ENCODE results near the gene ELAVL3.

ELAVL3 gene

GRCh38 chr19:11480715-11481533 is at the start of gene ELAVL3:
Gene ELAVL3 (minus strand): TSS chr19:11481046. CDS start chr19:11480608, 438 bp downstream.
- DNase-seq (ENCODE audit: insufficient read length, low spot score) (no peak), FAIRE-seq (no peak)

- FAIRE-seq (no peak), DNase-seq (ENCODE audit: insufficient read length, low spot score) (no peak)
Measured at GRCh38 chr19:11530432-11530831, 49.6 kb upstream of the ELAVL3 start.

- no peak for FAIRE-seq
- DNase-seq (ENCODE audit: insufficient read length, low spot score), result peak; percentile 98
Measured at GRCh38 chr19:11528551-11529341, 47.9 kb upstream of the ELAVL3 start, which contains the start of gene ECSIT. Gene ECSIT (minus strand): TSS chr19:11529134. CDS start chr19:11519170, 9,964 bp downstream.

GRCh38 chr19:11519138-11519537 is 38.3 kb upstream of the ELAVL3 start:
- DNase-seq (ENCODE audit: insufficient read length, low spot score) (no peak), FAIRE-seq (no peak)

GRCh38 chr19:11513946-11514345 is 33.1 kb upstream of the ELAVL3 start:
- FAIRE-seq (no peak), DNase-seq (ENCODE audit: insufficient read length, low spot score) (no peak)

GRCh38 chr19:11510444-11510843 is 29.6 kb upstream of the ELAVL3 start:
- no peak for FAIRE-seq
- DNase-seq (ENCODE audit: insufficient read length, low spot score), result no peak

GRCh38 chr19:11507370-11508078 is 26.7 kb upstream of the ELAVL3 start:
- FAIRE-seq, result no peak
- DNase-seq (ENCODE audit: insufficient read length, low spot score), result no peak

GRCh38 chr19:11506967-11507366 is 26.1 kb upstream of the ELAVL3 start:
- FAIRE-seq, result peak; percentile 13
- no peak for DNase-seq (ENCODE audit: insufficient read length, low spot score)

GRCh38 chr19:11506101-11506555 is 25.3 kb upstream of the ELAVL3 start:
- FAIRE-seq, result no peak

GRCh38 chr19:11505504-11506100 is 24.8 kb upstream of the ELAVL3 start, which contains the start of gene ZNF653:
Gene ZNF653 (minus strand): TSS chr19:11505839. CDS start chr19:11505786, 53 bp downstream.
- DNase-seq (ENCODE audit: insufficient read length, low spot score), result peak; percentile 97
- peak; percentile 88 for FAIRE-seq

More at GRCh38 chr19:11506101-11506555, 25.3 kb upstream of the ELAVL3 start:
- no peak for DNase-seq (ENCODE audit: insufficient read length, low spot score)

GRCh38 chr19:11505032-11505503 is 24.2 kb upstream of the ELAVL3 start:
- peak; percentile 82 for FAIRE-seq
- DNase-seq (ENCODE audit: insufficient read length, low spot score), result peak; percentile 95

GRCh38 chr19:11504502-11505031 is 23.7 kb upstream of the ELAVL3 start:
- no peak for FAIRE-seq

GRCh38 chr19:11499890-11500420 is 19.1 kb upstream of the ELAVL3 start:
- no peak for DNase-seq (ENCODE audit: insufficient read length, low spot score)
- no peak for FAIRE-seq

More at GRCh38 chr19:11504502-11505031, 23.7 kb upstream of the ELAVL3 start:
- DNase-seq (ENCODE audit: insufficient read length, low spot score), result no peak

- DNase-seq (ENCODE audit: insufficient read length, low spot score) (no peak), FAIRE-seq (no peak)
Measured at GRCh38 chr19:11499220-11499726, 18.4 kb upstream of the ELAVL3 start.

GRCh38 chr19:11496391-11497163 is 15.7 kb upstream of the ELAVL3 start:
- FAIRE-seq (peak; percentile 85), DNase-seq (ENCODE audit: insufficient read length, low spot score) (peak; percentile 80)

GRCh38 chr19:11495885-11496284 is 15.0 kb upstream of the ELAVL3 start:
- no peak for FAIRE-seq
- DNase-seq (ENCODE audit: insufficient read length, low spot score), result no peak

GRCh38 chr19:11495481-11495880 is 14.6 kb upstream of the ELAVL3 start:
- FAIRE-seq (no peak), DNase-seq (ENCODE audit: insufficient read length, low spot score) (no peak)

- FAIRE-seq (no peak), DNase-seq (ENCODE audit: insufficient read length, low spot score) (no peak)
Measured at GRCh38 chr19:11494634-11495285, 13.9 kb upstream of the ELAVL3 start.
